IMR-90 (cell line): Measurements from ENCODE around the gene SLC4A5. TPM values are rescaled to one million over a fixed set of nuclear protein-coding genes. Genes with fewer than 3 reads are reported as not detected.

Experiments used
- ATAC-seq: fragments of 200-7000 bp; cut with Tn5 transposase; 2 replicates; pipeline ENCODE4 v1.9.1; 2020; ENCODE audit warnings: low read depth, mild to moderate bottlenecking, moderate library complexity
- BruUV-seq: library from RNA; stranded (reverse); fragments of 400-500 nt; replicated peaks from 2 replicates; lab custom pipeline; 2021; lab: Mats Ljungman, UMichigan
- CTCF ChIA-PET: fragments of 300-600 bp; formaldehyde crosslinking; extraction: SDS; loops from one replicate; lab custom pipeline; 2021; ENCODE audit warnings: antibody characterized with exemption; lab: Yijun Ruan, JAX
- POLR2A ChIA-PET: fragments of 300-600 bp; sonication (Branson Sonifier 250); formaldehyde crosslinking; loops from one replicate; lab custom pipeline; 2022; ENCODE audit warnings: antibody characterized with exemption; ENCODE audit not compliant: unreplicated experiment; lab: Charles Lee
- DNase-seq: peaks from one replicate; pipeline ENCODE4 v3.0.0; 2013
- H2AFZ ChIP-seq: replicated peaks from 2 replicates; pipeline ENCODE3; 2013; ENCODE audit warnings: low read length, mild to moderate bottlenecking; ENCODE audit not compliant: poor library complexity
- H2AK5ac ChIP-seq: 2 replicates; pipeline ENCODE4 v1.6.1; 2013; ENCODE audit warnings: low read depth, low read length, inconsistent platforms
- H2AK9ac ChIP-seq: replicated peaks from 2 replicates; pipeline ENCODE3; 2013; ENCODE audit warnings: mild to moderate bottlenecking, low read depth, low read length, moderate library complexity; ENCODE audit not compliant: poor library complexity
- H2BK120ac ChIP-seq: 2 replicates; pipeline ENCODE4 v1.6.1; 2013; ENCODE audit warnings: low read depth, low read length, inconsistent platforms
- H2BK15ac ChIP-seq: 3 replicates; pipeline ENCODE4 v1.6.1; 2013; ENCODE audit warnings: low read depth, low read length, inconsistent platforms
- H2BK20ac ChIP-seq: 2 replicates; pipeline ENCODE4 v1.6.1; 2013; ENCODE audit warnings: low read depth, mild to moderate bottlenecking, inconsistent platforms, low read length, moderate library complexity
- H2BK5ac ChIP-seq: 2 replicates; pipeline ENCODE4 v1.6.1; 2013; ENCODE audit warnings: mild to moderate bottlenecking, low read depth, low read length, inconsistent platforms; ENCODE audit not compliant: poor library complexity, severe bottlenecking
- H3K14ac ChIP-seq: replicated peaks from 2 replicates; pipeline ENCODE4 v1.6.1; 2013; ENCODE audit warnings: low read depth, low read length, inconsistent platforms
- H3K18ac ChIP-seq: 2 replicates; pipeline ENCODE4 v1.6.1; 2013; ENCODE audit warnings: low read depth, low read length, control low read depth
- H3K23ac ChIP-seq: 2 replicates; pipeline ENCODE4 v1.6.1; 2013; ENCODE audit warnings: low read depth, low read length, inconsistent platforms
- H3K27ac ChIP-seq: 2 replicates; pipeline ENCODE4 v1.5.1; 2013; ENCODE audit warnings: mild to moderate bottlenecking, control low read depth, low read length; ENCODE audit not compliant: insufficient read depth
- H3K27me3 ChIP-seq: 2 replicates; pipeline ENCODE4 v1.6.1; 2013; ENCODE audit warnings: low read length; ENCODE audit not compliant: control insufficient read depth, insufficient read depth
- H3K36me3 ChIP-seq: 2 replicates; pipeline ENCODE4 v1.6.1; 2013; ENCODE audit warnings: low read length, mixed read lengths; ENCODE audit not compliant: control insufficient read depth, insufficient read depth
- H3K4ac ChIP-seq: 2 replicates; pipeline ENCODE4 v1.6.1; 2013; ENCODE audit warnings: low read depth, low read length, inconsistent platforms
- H3K4me1 ChIP-seq: 2 replicates; pipeline ENCODE4 v1.6.1; 2013; ENCODE audit warnings: low read length, mixed read lengths; ENCODE audit not compliant: control insufficient read depth, insufficient read depth
- H3K4me2 ChIP-seq: 2 replicates; pipeline ENCODE4 v1.6.1; 2013; ENCODE audit warnings: low read depth, mild to moderate bottlenecking, control low read depth, low read length, moderate library complexity
- H3K4me3 ChIP-seq: 2 replicates; pipeline ENCODE4 v1.5.1; 2013; ENCODE audit warnings: low read depth, mild to moderate bottlenecking, control low read depth, low read length, moderate library complexity; ENCODE audit not compliant: insufficient read depth
- H3K56ac ChIP-seq: 2 replicates; pipeline ENCODE4 v1.6.1; 2013; ENCODE audit warnings: low read length, inconsistent platforms; ENCODE audit not compliant: insufficient read depth; ENCODE audit errors: extremely low read depth
- H3K79me1 ChIP-seq, 2 experiments: 2 replicates each; pipeline ENCODE4 v1.6.1; 2013; ENCODE audit warnings: low read length in 2 of 2, inconsistent platforms in 1 of 2, low read depth in 1 of 2
- H3K9ac ChIP-seq: 2 replicates; pipeline ENCODE4 v1.6.1; 2013; ENCODE audit warnings: low read depth, low read length, control low read depth
- H3K9me1 ChIP-seq: 2 replicates; pipeline ENCODE4 v1.6.1; 2013; ENCODE audit warnings: low read length, inconsistent platforms; ENCODE audit not compliant: insufficient read depth
- H3K9me3 ChIP-seq: 2 replicates; pipeline ENCODE4 v1.6.1; 2013; ENCODE audit warnings: low read length; ENCODE audit not compliant: control insufficient read depth, insufficient read depth
- H4K20me1 ChIP-seq: 2 replicates; pipeline ENCODE4 v1.6.1; 2013; ENCODE audit warnings: low read length, inconsistent platforms; ENCODE audit not compliant: insufficient read depth
- H4K5ac ChIP-seq: 2 replicates; pipeline ENCODE4 v1.6.1; 2013; ENCODE audit warnings: mild to moderate bottlenecking, low read depth, low read length, control low read depth
- H4K8ac ChIP-seq, 2 experiments: 2 replicates each; pipeline ENCODE4 v1.6.1; 2013; ENCODE audit warnings: low read depth in 2 of 2, low read length in 2 of 2, control low read depth in 1 of 2, inconsistent platforms in 1 of 2
- H4K91ac ChIP-seq: 2 replicates; pipeline ENCODE4 v1.6.1; 2013; ENCODE audit warnings: low read depth, low read length, inconsistent platforms; ENCODE audit not compliant: insufficient read depth
- ELK1 ChIP-seq: fragments of 150-350 bp; IDR thresholded peaks from 2 replicates; pipeline ENCODE4 v1.6.1; 2016; ENCODE audit warnings: low read depth, mild to moderate bottlenecking, low read length, moderate library complexity, borderline replicate concordance
- FOS ChIP-seq: fragments of 150-350 bp; IDR thresholded peaks from 2 replicates; pipeline ENCODE4 v1.6.1; 2016; ENCODE audit warnings: low read depth, low read length
- MAZ ChIP-seq: IDR thresholded peaks from 2 replicates; pipeline ENCODE4 v1.6.1; 2012; ENCODE audit warnings: low read depth, mild to moderate bottlenecking, low read length, improper control_type of control experiment, moderate library complexity, borderline replicate concordance
- MXI1 ChIP-seq: IDR thresholded peaks from 2 replicates; pipeline ENCODE4 v1.6.1; 2012; ENCODE audit warnings: low read depth, mild to moderate bottlenecking, low read length, moderate library complexity, borderline replicate concordance
- NFE2L2 ChIP-seq: fragments of 150-350 bp; IDR thresholded peaks from 2 replicates; pipeline ENCODE4 v1.6.1; 2016; ENCODE audit warnings: low read depth, mild to moderate bottlenecking, low read length
- RCOR1 ChIP-seq: IDR thresholded peaks from 2 replicates; pipeline ENCODE4 v1.6.1; 2012; ENCODE audit warnings: mild to moderate bottlenecking, low read length, improper control_type of control experiment; ENCODE audit not compliant: insufficient replicate concordance
- WGBS, 2 experiments: methylation state at CpG; one replicate each; pipeline versions ENCODE4 v1.1.5 to v1.1.7; 2013; ENCODE audit warnings: missing lambda C conversion rate in 2 of 2; ENCODE audit not compliant: insufficient read length in 1 of 2; ENCODE audit errors: extremely low coverage in 2 of 2; 5-methylcytosine and 5-hydroxymethylcytosine counted together
- dilution Hi-C: fragments of 300-500 bp; cut with HindIII; formaldehyde crosslinking; loops from one replicate; pipeline ENCODE4 v1.14.3; 2018; ENCODE audit warnings: low sequenced_read_pairs; ENCODE audit not compliant: unreplicated experiment
- in situ Hi-C: fragments of 300-500 bp; cut with MboI; formaldehyde crosslinking; loops from 3 replicates; pipeline ENCODE4 v1.14.3; 2019; ENCODE audit warnings: low sequenced_read_pairs, inconsistent platforms, mixed read lengths
- intact Hi-C: fragments of 100-400 bp; cut with micrococcal nuclease; formaldehyde crosslinking; loops from 2 replicates; pipeline ENCODE4 v1.10.0; 2022
- microRNA-seq, 2 experiments: library from miRNA; stranded (forward) in 1 of 2; unstranded in 1 of 2; fragments of 10-50 nt in 1 of 2; fragments of <30 nt in 1 of 2; gene quantifications in 1 of 2; microRNA quantifications in 1 of 2; one replicate each; pipeline versions ENCODE3 to v1.1.0; 2013 to 2020; ENCODE audit not compliant: insufficient read depth in 1 of 2, insufficient read length in 1 of 2, unreplicated experiment in 1 of 2
- polyA plus RNA-seq, 3 experiments: library from polyadenylated mRNA; depleted of rRNA; stranded (reverse); fragments of >200 nt; gene quantifications; 2 replicates each; pipeline ENCODE4 v1.2.3, GENCODE V29; 2012; ENCODE audit warnings: low replicate concordance in 1 of 3
- small RNA-seq, 5 experiments: library from RNA; depleted of rRNA; stranded (forward); fragments of <200 nt; gene quantifications; one replicate each; pipeline ENCODE3, GENCODE V24; 2012
- total RNA-seq: library from RNA; depleted of rRNA; stranded (reverse); fragments of >200 nt; gene quantifications from 2 replicates; pipeline ENCODE4 v1.2.3, GENCODE V29; 2012; rRNA removed

The SLC4A5 gene
- total and polyA plus RNA-seq, 2 of the 4 experiments (the other 2 are of a cell fraction) = 0.18 to 0.22 TPM

- TF ChIP-seq RCOR1 (no peak), NFE2L2 (no peak), MXI1 (no peak)
Measured at GRCh38 chr2:74174909-74175308, 168.3 kb downstream of the SLC4A5 start (continued).

- Histone ChIP-seq H3K9me1 (no peaks in the 10 kb centered on the region), H3K18ac (no peak overlapping the region), H3K23ac (no peak overlapping the region), H3K27me3 (no peaks in the 10 kb centered on the region), H4K91ac (no peak overlapping the region), H3K36me3 (peaks cover 48% of the 10 kb centered on the region), H2BK5ac (no peak overlapping the region), H3K14ac (no peak overlapping the region), H3K79me1 (peaks cover 14 to 21% of the 10 kb centered on the region in 2 experiments), H2BK15ac (no peak overlapping the region), H4K20me1 (peaks cover 11% of the 10 kb centered on the region), H3K4me3 (no peak overlapping the region), H2AFZ (no peak overlapping the region), H4K5ac (no peak overlapping the region), H2BK120ac (no peak overlapping the region), H3K4me1 (no peaks in the 10 kb centered on the region), H2AK5ac (no peak overlapping the region), H3K9ac (no peak overlapping the region), H2AK9ac (no peak overlapping the region), H3K9me3 (0 out of 2 replicates have a peak, but pooled peaks cover 1% of the 10 kb centered on the region), H3K4me2 (no peak overlapping the region), H3K56ac (no peak overlapping the region), H2BK20ac (no peak overlapping the region), H4K8ac (no peak overlapping the region), H3K4ac (no peak overlapping the region), H3K27ac (no peak overlapping the region)
- in situ Hi-C loops = no loop called here
- DNase-seq = no peak
- dilution Hi-C loops = no loop called here
- ChIA-PET POLR2A (no interaction called here), CTCF (interaction anchor here (1.2 kb wide), 1 partner anchor 10 kb away, joined by 3 read pairs; the partner anchor contains the start of gene MOB1A)
- no peak for ATAC-seq
- no TSS peak for BruUV-seq
- intact Hi-C loops = no loop called here
- no CpG with 5 or more reads among the region's 2 CpGs for WGBS, 2 experiments
- TF ChIP-seq MAZ (no peak), ELK1 (no peak), FOS (no peak)
Measured at GRCh38 chr2:74168739-74169138, 174.5 kb downstream of the SLC4A5 start.

Small RNAs within 50 kb of the gene (microRNA-seq; reads per million reads assigned to microRNA genes)
- gene RNU6-542P (ENCODE audit: insufficient read depth, insufficient read length) (not detected), gene TAF13P2 (ENCODE audit: insufficient read depth, insufficient read length) (not detected)

Small RNAs within 50 kb of the gene (small RNA-seq; reads per million reads assigned to genes)
- gene RNU6-542P (0 reads per million in 5 experiments), gene TAF13P2 (0 to 0.04 (median 0) reads per million in 5 experiments)

Other genes starting within 250 kb of the SLC4A5 start
- 13.3 and 36.4 TPM in 2 replicates for gene BOLA3, start 195.5 kb downstream of the SLC4A5 start, total RNA-seq
- gene BOLA3, start 195.5 kb downstream of the SLC4A5 start, polyA plus RNA-seq (2012; rRNA removed) = 39.5 and 46.5 TPM in 2 replicates
- gene MOB1A, start 164.5 kb downstream of the SLC4A5 start, total RNA-seq = 60.8 and 105 TPM in 2 replicates
- gene MOB1A, start 164.5 kb downstream of the SLC4A5 start, polyA plus RNA-seq (2012; rRNA removed) = 15.4 and 21.0 TPM in 2 replicates
- gene MTHFD2, start 144.8 kb downstream of the SLC4A5 start, total RNA-seq = 122 and 136 TPM in 2 replicates
- gene MTHFD2, start 144.8 kb downstream of the SLC4A5 start, polyA plus RNA-seq (2012; rRNA removed) = 53.5 and 66.8 TPM in 2 replicates
- gene DCTN1, start 36.9 kb upstream of the SLC4A5 start, total RNA-seq = 204 and 229 TPM in 2 replicates
- 136 and 149 TPM in 2 replicates for gene DCTN1, start 36.9 kb upstream of the SLC4A5 start, polyA plus RNA-seq (2012; rRNA removed)
- under 0.01 and 0.18 TPM in 2 replicates for gene C2orf81, start 78.2 kb upstream of the SLC4A5 start, total RNA-seq
- 0.26 and 0.74 TPM in 2 replicates for gene C2orf81, start 78.2 kb upstream of the SLC4A5 start, polyA plus RNA-seq (2012; rRNA removed)
- 43.6 and 57.2 TPM in 2 replicates for gene WDR54, start 78.3 kb upstream of the SLC4A5 start, total RNA-seq
- 47.2 and 47.9 TPM in 2 replicates for gene WDR54, start 78.3 kb upstream of the SLC4A5 start, polyA plus RNA-seq (2012; rRNA removed)
- gene RTKN, start 98.5 kb upstream of the SLC4A5 start, total RNA-seq = 9.4 and 11.1 TPM in 2 replicates
- 19.7 and 22.3 TPM in 2 replicates for gene RTKN, start 98.5 kb upstream of the SLC4A5 start, polyA plus RNA-seq (2012; rRNA removed)
- 4.5 and 5.3 TPM in 2 replicates for gene INO80B, start 111.7 kb upstream of the SLC4A5 start, total RNA-seq
- 9.2 and 10.5 TPM in 2 replicates for gene INO80B, start 111.7 kb upstream of the SLC4A5 start, polyA plus RNA-seq (2012; rRNA removed)
- 22.2 and 22.9 TPM in 2 replicates for gene WBP1, start 115.0 kb upstream of the SLC4A5 start, total RNA-seq
- gene WBP1, start 115.0 kb upstream of the SLC4A5 start, polyA plus RNA-seq (2012; rRNA removed) = 78.5 and 89.3 TPM in 2 replicates
- gene MOGS, start 122.0 kb upstream of the SLC4A5 start, total RNA-seq = 17.8 and 21.0 TPM in 2 replicates
- 45.9 and 48.4 TPM in 2 replicates for gene MOGS, start 122.0 kb upstream of the SLC4A5 start, polyA plus RNA-seq (2012; rRNA removed)
- 5.2 and 6.7 TPM in 2 replicates for gene MRPL53, start 129.3 kb upstream of the SLC4A5 start, total RNA-seq
- gene MRPL53, start 129.3 kb upstream of the SLC4A5 start, polyA plus RNA-seq (2012; rRNA removed) = 39.0 and 51.9 TPM in 2 replicates
- 6.1 and 8.4 TPM in 2 replicates for gene CCDC142, start 139.6 kb upstream of the SLC4A5 start, total RNA-seq
- 11.1 and 14.0 TPM in 2 replicates for gene CCDC142, start 139.6 kb upstream of the SLC4A5 start, polyA plus RNA-seq (2012; rRNA removed)
- gene TTC31, start 139.7 kb upstream of the SLC4A5 start, total RNA-seq = 6.3 and 9.2 TPM in 2 replicates
- gene TTC31, start 139.7 kb upstream of the SLC4A5 start, polyA plus RNA-seq (2012; rRNA removed) = 18.8 and 20.5 TPM in 2 replicates
- 0.18 and 0.56 TPM in 2 replicates for gene LBX2, start 156.2 kb upstream of the SLC4A5 start, total RNA-seq
- gene LBX2, start 156.2 kb upstream of the SLC4A5 start, polyA plus RNA-seq (2012; rRNA removed) = 0.62 and 0.66 TPM in 2 replicates
- gene PCGF1, start 164.3 kb upstream of the SLC4A5 start, total RNA-seq = 29.2 and 31.4 TPM in 2 replicates
- 23.4 and 28.7 TPM in 2 replicates for gene PCGF1, start 164.3 kb upstream of the SLC4A5 start, polyA plus RNA-seq (2012; rRNA removed)
- gene TLX2, start 171.0 kb upstream of the SLC4A5 start, total RNA-seq = not detected in 2 replicates
- gene TLX2, start 171.0 kb upstream of the SLC4A5 start, polyA plus RNA-seq (2012; rRNA removed) = not detected in 2 replicates
- gene DQX1, start 182.8 kb upstream of the SLC4A5 start, total RNA-seq = not detected in 2 replicates
- 0.07 and 0.14 TPM in 2 replicates for gene DQX1, start 182.8 kb upstream of the SLC4A5 start, polyA plus RNA-seq (2012; rRNA removed)
- 45.8 and 47.5 TPM in 2 replicates for gene AUP1, start 186.3 kb upstream of the SLC4A5 start, total RNA-seq
- gene AUP1, start 186.3 kb upstream of the SLC4A5 start, polyA plus RNA-seq (2012; rRNA removed) = 100.0 and 104 TPM in 2 replicates
- 28.1 and 34.2 TPM in 2 replicates for gene HTRA2, start 186.5 kb upstream of the SLC4A5 start, total RNA-seq
- 23.6 and 25.9 TPM in 2 replicates for gene HTRA2, start 186.5 kb upstream of the SLC4A5 start, polyA plus RNA-seq (2012; rRNA removed)
- gene LOXL3, start 210.5 kb upstream of the SLC4A5 start, total RNA-seq = 14.2 and 17.9 TPM in 2 replicates
- 21.8 and 23.4 TPM in 2 replicates for gene LOXL3, start 210.5 kb upstream of the SLC4A5 start, polyA plus RNA-seq (2012; rRNA removed)
- gene DOK1, start 211.3 kb upstream of the SLC4A5 start, total RNA-seq = 12.2 and 15.4 TPM in 2 replicates
- 17.5 and 17.6 TPM in 2 replicates for gene DOK1, start 211.3 kb upstream of the SLC4A5 start, polyA plus RNA-seq (2012; rRNA removed)